Right cardiac atrium (tissue), 5 donors: ENCODE data around the gene CEP20. TPM values are rescaled to one million over a fixed set of nuclear protein-coding genes. Genes with fewer than 3 reads are reported as not detected.

ENCODE experiments used
- polyA plus RNA-seq: library from polyadenylated mRNA; stranded (reverse); fragments of 200-250 nt; gene quantifications from one replicate; pipeline ENCODE4 v1.2.3, GENCODE V29; 2013
- total RNA-seq, 4 donors: library from RNA; stranded (reverse); fragmentation: NEBNext Ultra II Directional; extraction: Animal tissue kit (Norgen Biotek cat#: 25700); gene quantifications; one replicate each; pipeline ENCODE4 v1.2.1, GENCODE V29; 2021
- donor health status: healthy with polysubstance abuse.
- donor health status: DM: no; HTN: yes; CAD: no.
- donor health status: DM: no; HTN: no; CAD: no.
- donor health status: DM: no; HTN: yes; CAD: no; lungs with severe emphysema.
- donor health status: DM: yes; HTN: yes; CAD: no.

The CEP20 gene
- total and polyA plus RNA-seq, 5 donors = 21.5 to 37.8 (median 24.8) TPM

Other genes with a start within 250 kb of the CEP20 start
- 10 to 100 TPM; 47.0 to 57.3 (median 52.3) TPM for gene MARF1, start 245.4 kb downstream of the CEP20 start, total RNA-seq
- 15.8 TPM for gene MARF1, start 245.4 kb downstream of the CEP20 start, polyA plus RNA-seq
- 10 to 100 TPM; 14.9 to 23.9 (median 17.8) TPM for gene NDE1, start 238.4 kb downstream of the CEP20 start, total RNA-seq
- gene NDE1, start 238.4 kb downstream of the CEP20 start, polyA plus RNA-seq = 8.6 TPM
- 100 to 1,000 TPM in 2 of 4 donors, 10 to 100 TPM in 2; 70.6 to 420 (median 108) TPM for gene MYH11, start 31.6 kb downstream of the CEP20 start, total RNA-seq
- gene MYH11, start 31.6 kb downstream of the CEP20 start, polyA plus RNA-seq = 110 TPM
- gene ABCC1, start 61.0 kb upstream of the CEP20 start, total RNA-seq = 10 to 100 TPM; 17.4 to 30.9 (median 26.0) TPM
- gene ABCC1, start 61.0 kb upstream of the CEP20 start, polyA plus RNA-seq = 9.7 TPM